AG09309 (cell line): ENCODE results near the gene ZFP36L1.

Source experiments
- DNase-seq: peaks from one replicate; pipeline ENCODE4 v3.0.0-alpha.2; 2010; ENCODE audit warnings: low read depth
- H3K4me3 ChIP-seq: 2 replicates; pipeline ENCODE4 v1.5.1; 2011; ENCODE audit warnings: mild to moderate bottlenecking, low read depth, low read length, moderate library complexity; ENCODE audit not compliant: control insufficient read depth
- TF ChIP-seq, protein P1 (sequence below): IDR thresholded peaks from 2 replicates; pipeline ENCODE4 v1.5.1; 2011; ENCODE audit warnings: mild to moderate bottlenecking, low read depth, low read length, inconsistent platforms; ENCODE audit not compliant: insufficient read depth, control insufficient read depth; ENCODE audit errors: missing control alignments

ZFP36L1 gene, protein sequence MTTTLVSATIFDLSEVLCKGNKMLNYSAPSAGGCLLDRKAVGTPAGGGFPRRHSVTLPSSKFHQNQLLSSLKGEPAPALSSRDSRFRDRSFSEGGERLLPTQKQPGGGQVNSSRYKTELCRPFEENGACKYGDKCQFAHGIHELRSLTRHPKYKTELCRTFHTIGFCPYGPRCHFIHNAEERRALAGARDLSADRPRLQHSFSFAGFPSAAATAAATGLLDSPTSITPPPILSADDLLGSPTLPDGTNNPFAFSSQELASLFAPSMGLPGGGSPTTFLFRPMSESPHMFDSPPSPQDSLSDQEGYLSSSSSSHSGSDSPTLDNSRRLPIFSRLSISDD

DNA sequence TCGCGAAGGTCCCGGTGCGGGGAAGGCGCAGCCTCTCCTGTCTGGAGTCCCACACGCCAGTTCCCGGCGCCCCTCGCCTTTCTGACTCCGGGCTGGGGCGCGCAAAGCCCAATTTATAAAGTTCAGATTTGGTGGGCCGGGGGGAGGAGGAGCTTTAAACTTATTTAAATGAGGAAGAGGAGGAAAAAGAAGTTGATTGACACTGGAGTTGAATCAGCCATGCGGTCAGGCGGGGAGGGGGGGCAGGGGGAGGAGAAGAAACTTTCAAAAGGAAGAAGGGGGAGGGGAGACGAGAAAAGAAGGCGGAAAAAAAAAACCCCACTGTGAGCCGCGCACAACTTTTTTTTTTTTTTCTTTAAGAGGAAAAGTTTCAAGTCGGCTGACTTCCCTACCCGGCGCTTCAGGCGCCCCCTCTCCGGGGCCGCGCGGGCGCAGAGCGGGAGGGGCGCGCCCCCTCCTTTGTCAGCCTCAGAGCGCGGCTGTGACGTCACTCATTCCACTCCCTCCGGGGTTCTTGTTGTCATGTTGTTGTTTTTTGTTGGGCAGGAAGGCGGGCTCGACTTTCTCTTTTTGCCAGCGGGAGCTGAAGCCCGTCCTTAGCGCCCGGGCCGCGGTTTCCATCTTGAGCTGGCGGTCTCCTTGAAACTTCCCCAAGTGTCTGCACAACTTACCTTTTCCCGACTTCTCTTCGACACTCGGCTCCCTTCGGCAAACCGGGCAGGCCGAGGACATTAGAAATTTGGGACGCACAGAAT lies at the start of gene ZFP36L1:
ZFP36L1 (minus strand) TSS at position 89 of the 755 bp plus-strand sequence. CDS start 129 bp downstream, outside the sequence.
- TF ChIP-seq, protein P1, sequence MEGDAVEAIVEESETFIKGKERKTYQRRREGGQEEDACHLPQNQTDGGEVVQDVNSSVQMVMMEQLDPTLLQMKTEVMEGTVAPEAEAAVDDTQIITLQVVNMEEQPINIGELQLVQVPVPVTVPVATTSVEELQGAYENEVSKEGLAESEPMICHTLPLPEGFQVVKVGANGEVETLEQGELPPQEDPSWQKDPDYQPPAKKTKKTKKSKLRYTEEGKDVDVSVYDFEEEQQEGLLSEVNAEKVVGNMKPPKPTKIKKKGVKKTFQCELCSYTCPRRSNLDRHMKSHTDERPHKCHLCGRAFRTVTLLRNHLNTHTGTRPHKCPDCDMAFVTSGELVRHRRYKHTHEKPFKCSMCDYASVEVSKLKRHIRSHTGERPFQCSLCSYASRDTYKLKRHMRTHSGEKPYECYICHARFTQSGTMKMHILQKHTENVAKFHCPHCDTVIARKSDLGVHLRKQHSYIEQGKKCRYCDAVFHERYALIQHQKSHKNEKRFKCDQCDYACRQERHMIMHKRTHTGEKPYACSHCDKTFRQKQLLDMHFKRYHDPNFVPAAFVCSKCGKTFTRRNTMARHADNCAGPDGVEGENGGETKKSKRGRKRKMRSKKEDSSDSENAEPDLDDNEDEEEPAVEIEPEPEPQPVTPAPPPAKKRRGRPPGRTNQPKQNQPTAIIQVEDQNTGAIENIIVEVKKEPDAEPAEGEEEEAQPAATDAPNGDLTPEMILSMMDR = no peak
- DNase-seq = peak; percentile 91
- peak within 1 kb of the TSS; percentile 89 for H3K4me3 ChIP-seq

DNA sequence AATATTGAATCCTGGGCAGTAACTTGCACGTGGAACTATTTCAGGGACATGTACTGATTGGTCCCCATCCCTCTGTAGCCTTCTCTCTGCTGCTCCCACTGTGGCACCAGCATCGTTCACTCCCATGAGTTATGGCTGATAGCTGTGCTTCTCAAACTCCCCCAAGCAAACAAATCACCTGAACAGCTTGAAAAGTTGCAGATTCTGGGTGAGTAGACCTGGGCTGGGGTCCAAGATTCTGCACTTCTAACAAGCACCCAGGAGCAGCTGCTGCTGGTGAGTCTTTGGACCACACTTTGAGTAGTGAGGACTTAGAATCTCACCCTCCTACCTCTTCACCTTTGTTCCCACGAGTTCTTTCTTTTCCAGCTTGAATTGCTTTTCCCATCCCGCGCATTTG lies 49.4 kb upstream of the ZFP36L1 start:
- TF ChIP-seq, protein P1 = no peak
- no peak for DNase-seq
- H3K4me3 ChIP-seq = no peak overlapping the region

DNA sequence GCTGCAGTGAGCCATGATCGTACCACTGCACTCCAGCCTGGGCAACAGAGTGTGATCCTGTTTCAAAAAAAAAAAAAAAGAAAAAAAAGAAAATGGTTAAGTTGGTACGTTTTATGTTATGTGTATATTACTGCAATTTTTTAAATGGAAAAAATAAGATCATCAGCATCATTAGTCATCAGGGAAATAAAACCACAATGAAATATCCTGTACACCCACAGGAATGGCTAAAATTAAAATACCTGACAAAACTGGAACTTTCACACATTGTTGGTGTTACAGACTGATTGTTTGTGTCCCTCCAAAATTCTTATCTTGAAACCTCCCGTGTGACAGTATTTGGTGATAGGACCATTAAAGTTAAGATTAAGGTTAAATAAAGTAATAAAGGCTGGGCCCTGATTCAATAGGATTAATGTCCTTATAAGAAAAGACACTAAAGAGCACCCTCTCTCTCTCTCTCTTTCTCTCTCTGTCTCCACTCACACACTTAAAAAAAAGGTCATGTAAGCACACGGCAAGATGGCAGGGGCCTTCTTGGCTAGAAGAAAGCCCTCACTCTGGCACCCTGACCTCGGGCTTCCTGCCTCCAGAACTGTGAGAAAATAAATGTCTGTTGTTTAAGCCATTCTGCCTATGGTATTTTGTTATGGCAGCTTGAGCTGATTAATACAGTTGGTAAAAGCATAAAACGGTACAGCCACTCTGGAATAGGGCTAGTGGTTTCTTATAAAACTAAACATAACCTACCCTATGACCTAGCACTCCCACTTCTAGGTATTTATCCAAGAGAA lies 48.3 kb upstream of the ZFP36L1 start:
- no peak for DNase-seq
- no peak overlapping the region for H3K4me3 ChIP-seq
- TF ChIP-seq, protein P1 = no peak

DNA sequence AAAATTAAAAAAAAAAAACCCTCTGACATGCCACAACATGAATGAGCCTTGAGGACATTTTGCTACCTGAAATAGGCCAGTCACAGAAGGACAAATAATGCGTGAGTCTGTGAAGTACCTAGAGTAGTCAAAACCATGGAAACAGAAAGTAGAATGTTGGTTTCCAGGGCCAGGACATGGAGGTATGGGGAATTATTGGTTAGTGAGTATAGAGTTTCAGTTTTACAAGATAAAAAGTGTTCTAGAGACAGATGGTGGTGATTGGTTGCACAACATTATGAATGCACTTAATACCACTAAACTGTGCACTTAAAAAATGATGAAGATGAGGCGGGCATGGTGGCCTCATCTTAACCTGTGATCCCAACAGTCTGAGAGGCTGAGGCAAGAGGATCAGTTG lies 47.6 kb upstream of the ZFP36L1 start:
- H3K4me3 ChIP-seq = no peak overlapping the region
- TF ChIP-seq, protein P1 = no peak
- no peak for DNase-seq

DNA sequence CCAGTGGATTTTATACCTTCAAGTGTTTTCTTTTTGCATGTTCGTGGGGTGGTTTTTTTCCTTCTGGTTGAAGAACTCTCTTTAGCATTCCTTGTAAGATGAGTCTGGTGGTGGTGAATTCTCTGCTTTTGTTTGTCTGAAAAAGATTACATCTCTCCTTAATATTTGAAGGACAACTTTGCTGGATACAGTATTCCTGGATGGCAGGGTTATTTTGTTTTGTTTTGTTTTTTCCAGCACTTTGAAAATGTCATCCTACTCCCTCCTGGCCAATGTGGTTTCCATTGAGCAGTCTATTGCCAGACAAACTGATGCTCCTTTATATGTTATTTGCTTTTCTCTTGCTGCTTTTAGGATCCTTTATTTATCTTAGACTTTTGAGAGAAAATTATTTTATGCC lies 43.2 kb upstream of the ZFP36L1 start:
- no peak overlapping the region for H3K4me3 ChIP-seq
- TF ChIP-seq, protein P1 = no peak
- no peak for DNase-seq

DNA sequence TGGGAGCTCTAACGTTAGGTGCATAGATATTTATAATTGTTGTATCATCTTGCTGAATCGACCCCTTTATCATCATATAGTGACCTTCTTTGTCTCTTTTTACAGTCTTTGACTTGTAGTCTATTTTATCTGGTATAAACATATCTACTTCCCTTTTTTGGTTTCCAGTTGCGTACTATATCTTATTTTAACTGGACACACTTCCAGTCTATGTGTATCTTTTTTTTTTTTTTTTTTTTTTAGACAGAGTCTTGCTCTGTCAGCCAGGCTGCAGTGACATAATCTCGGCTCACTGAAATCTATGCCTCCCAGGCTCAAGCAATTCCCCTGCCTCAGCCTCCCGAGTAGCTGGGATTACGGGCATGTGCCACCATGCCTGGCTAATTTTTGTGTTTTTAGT lies 41.9 kb upstream of the ZFP36L1 start:
- H3K4me3 ChIP-seq = no peak overlapping the region
- TF ChIP-seq, protein P1 = no peak
- no peak for DNase-seq
